Activated CD4-positive, alpha-beta T cell treated with anti-CD3 and anti-CD28 coated beads for 36 hours (primary cell): ENCODE results near the gene HP1BP3. TPM values are rescaled to one million over a fixed set of nuclear protein-coding genes. Genes with fewer than 3 reads are reported as not detected.

Experiments used
- ATAC-seq: fragments of 200-7000 bp; cut with Tn5 transposase; one replicate; pipeline ENCODE4 v1.10.0; 2021; ENCODE audit warnings: mild to moderate bottlenecking, moderate library complexity
- CTCF ChIA-PET: fragments of 350-600 bp; sonication (Branson Sonifier 250); formaldehyde crosslinking; loops from one replicate; lab custom pipeline; 2021; ENCODE audit warnings: antibody characterized with exemption; lab: Charles Lee
- POLR2A ChIA-PET: fragments of 350-600 bp; sonication (Branson Sonifier 250); formaldehyde crosslinking; loops from one replicate; lab custom pipeline; 2021; ENCODE audit warnings: antibody characterized with exemption, inconsistent platforms; lab: Charles Lee
- DNase-seq: peaks from one replicate; pipeline ENCODE4 v3.0.0-alpha.2; 2020
- H3K27ac Mint-ChIP-seq: one replicate; pipeline ENCODE4 v1.8.0; 2021; ENCODE audit warnings: mixed read lengths
- H3K27me3 Mint-ChIP-seq: one replicate; pipeline ENCODE4 v1.8.0; 2021; ENCODE audit warnings: mixed read lengths
- H3K36me3 Mint-ChIP-seq: one replicate; pipeline ENCODE4 v1.8.0; 2021; ENCODE audit warnings: low read depth, mixed read lengths
- H3K4me1 Mint-ChIP-seq: one replicate; pipeline ENCODE4 v1.8.0; 2021; ENCODE audit warnings: mixed read lengths
- H3K4me3 Mint-ChIP-seq: one replicate; pipeline ENCODE4 v1.8.0; 2021; ENCODE audit warnings: mild to moderate bottlenecking, moderate library complexity, mixed read lengths
- H3K9me3 Mint-ChIP-seq: one replicate; pipeline ENCODE4 v1.8.0; 2021; ENCODE audit warnings: low read depth, mixed read lengths
- intact Hi-C, 2 experiments: fragments of 100-400 bp; cut with DNase I in 1 of 2; cut with micrococcal nuclease in 1 of 2; formaldehyde crosslinking; loops; one replicate each; pipeline versions ENCODE4 v1.14.2 to v1.15.1; 2022 to 2024; cut with DNase I, micrococcal nuclease
- total RNA-seq, 2 experiments: library from RNA; stranded (reverse); gene quantifications; one replicate each; pipeline ENCODE4 v1.2.3, GENCODE V29; 2021

The HP1BP3 gene
- total RNA-seq, 2 experiments from 2014 or later, result 232 to 269 TPM

- POLR2A ChIA-PET, result no interaction called here
- H3K36me3 Mint-ChIP-seq, result no peaks in the 10 kb centered on the region
- ATAC-seq (no peak), DNase-seq (no peak)
- CTCF ChIA-PET, result interaction anchor here (1.2 kb wide), 1 partner anchor 494 kb away, joined by 3 read pairs; no protein-coding TSS in a partner anchor
- intact Hi-C loops, result no loop called here
- no peak overlapping the region for H3K4me3 Mint-ChIP-seq
- H3K27ac Mint-ChIP-seq, result no peak overlapping the region
- H3K9me3 Mint-ChIP-seq, result no peaks in the 10 kb centered on the region
- H3K27me3 Mint-ChIP-seq, result no peaks in the 10 kb centered on the region
- H3K4me1 Mint-ChIP-seq, result no peaks in the 10 kb centered on the region
These were observed 85.7 kb downstream of the HP1BP3 start for GRCh38 chr1:20701446-20701845.

- Mint-ChIP-seq H3K27me3 (no peaks in the 10 kb centered on the region), H3K36me3 (no peaks in the 10 kb centered on the region), H3K4me1 (peaks cover 2% of the 10 kb centered on the region), H3K4me3 (no peak overlapping the region), H3K27ac (no peak overlapping the region), H3K9me3 (no peaks in the 10 kb centered on the region)
- ATAC-seq (no peak), DNase-seq (no peak)
- CTCF ChIA-PET, result no interaction called here
- POLR2A ChIA-PET, result no interaction called here
- intact Hi-C loops, result no loop called here
These were observed 86.4 kb downstream of the HP1BP3 start for GRCh38 chr1:20700636-20701215.

GRCh38 chr1:20699558-20699957 lies 87.5 kb downstream of the HP1BP3 start:
- Mint-ChIP-seq H3K4me3 (no peak overlapping the region), H3K4me1 (peaks cover 2% of the 10 kb centered on the region), H3K27ac (no peak overlapping the region), H3K27me3 (no peaks in the 10 kb centered on the region), H3K36me3 (no peaks in the 10 kb centered on the region), H3K9me3 (no peaks in the 10 kb centered on the region)
- no peak for DNase-seq
- ChIA-PET POLR2A (no interaction called here), CTCF (interaction anchor here (1.0 to 3.8 kb wide), 2 partner anchors 19 to 496 kb away, joined by 3 to 31 read pairs; no protein-coding TSS in a partner anchor)
- no peak for ATAC-seq
- intact Hi-C loops, result loop anchor here in 1 of 2 experiments (5.0 kb wide), 1 partner anchor 478 kb away; the partner anchor contains the start of gene EIF4G3

- Mint-ChIP-seq H3K9me3 (no peaks in the 10 kb centered on the region), H3K4me3 (no peak overlapping the region), H3K27ac (no peak overlapping the region), H3K27me3 (no peaks in the 10 kb centered on the region), H3K36me3 (no peaks in the 10 kb centered on the region), H3K4me1 (peaks cover 2% of the 10 kb centered on the region)
- DNase-seq (no peak), ATAC-seq (no peak)
- ChIA-PET CTCF (interaction anchor here (0.7 to 3.8 kb wide), 2 partner anchors 298 to 497 kb away, joined by 3 to 31 read pairs; no protein-coding TSS in a partner anchor), POLR2A (no interaction called here)
- intact Hi-C loops, result loop anchor here in 1 of 2 experiments (5.0 kb wide), 1 partner anchor 479 kb away; the partner anchor contains the start of gene EIF4G3
These were observed 88.8 kb downstream of the HP1BP3 start for GRCh38 chr1:20698195-20698910.

- ATAC-seq, result no peak
- CTCF ChIA-PET, result interaction anchor here (1.3 to 3.8 kb wide), 6 partner anchors 9 to 498 kb away, joined by 3 to 31 read pairs (median 9); no protein-coding TSS in a partner anchor
- Mint-ChIP-seq H3K4me1 (peaks cover 2% of the 10 kb centered on the region), H3K27me3 (no peaks in the 10 kb centered on the region), H3K9me3 (no peaks in the 10 kb centered on the region), H3K27ac (no peak overlapping the region), H3K4me3 (no peak overlapping the region), H3K36me3 (no peaks in the 10 kb centered on the region)
- DNase-seq, result no peak
- intact Hi-C loops, result loop anchor here in 1 of 2 experiments (2.0 to 5.0 kb wide), 2 partner anchors 37 to 480 kb away; partner anchors contain the start of genes DDOST and EIF4G3
- POLR2A ChIA-PET, result no interaction called here
These were observed 89.5 kb downstream of the HP1BP3 start for GRCh38 chr1:20697563-20697962.

- Mint-ChIP-seq H3K4me1 (peaks cover 2% of the 10 kb centered on the region), H3K9me3 (no peaks in the 10 kb centered on the region), H3K36me3 (no peaks in the 10 kb centered on the region), H3K27ac (peak overlapping the region; percentile 65), H3K27me3 (no peaks in the 10 kb centered on the region), H3K4me3 (peak overlapping the region; percentile 78)
- ChIA-PET POLR2A (interaction anchor here (0.6 kb wide), 1 partner anchor 186 kb away, joined by 4 read pairs; no protein-coding TSS in a partner anchor), CTCF (interaction anchor here (0.6 to 3.8 kb wide), 30 partner anchors 10 to 756 kb away, joined by 3 to 31 read pairs (median 4); partner anchors contain the start of genes DDOST and HP1BP3)
- ATAC-seq (peak; percentile 98), DNase-seq (peak; percentile 89)
- intact Hi-C loops, result loop anchor here (1.0 to 5.0 kb wide), 6 partner anchors 36 to 499 kb away; partner anchors contain the start of genes DDOST (in 1 of the 2) and EIF4G3 (in 1 of the 2)
These were observed 90.4 kb downstream of the HP1BP3 start for GRCh38 chr1:20696397-20697333.

GRCh38 chr1:20695515-20695914 lies 91.6 kb downstream of the HP1BP3 start:
- intact Hi-C loops, result loop anchor here in 1 of 2 experiments (5.0 kb wide), 1 partner anchor 482 kb away; the partner anchor contains the start of gene EIF4G3
- ATAC-seq, result no peak
- Mint-ChIP-seq H3K4me3 (no peak overlapping the region), H3K27ac (no peak overlapping the region), H3K4me1 (peaks cover 2% of the 10 kb centered on the region), H3K9me3 (no peaks in the 10 kb centered on the region), H3K36me3 (no peaks in the 10 kb centered on the region), H3K27me3 (no peaks in the 10 kb centered on the region)
- ChIA-PET POLR2A (no interaction called here), CTCF (interaction anchor here (0.6 to 1.5 kb wide), 5 partner anchors 13 to 499 kb away, joined by 3 to 10 read pairs (median 3); no protein-coding TSS in a partner anchor)
- DNase-seq, result no peak

GRCh38 chr1:20693623-20694022 lies 93.5 kb downstream of the HP1BP3 start:
- intact Hi-C loops, result no loop called here
- H3K27me3 Mint-ChIP-seq, result no peaks in the 10 kb centered on the region
- CTCF ChIA-PET, result no interaction called here
- no peaks in the 10 kb centered on the region for H3K9me3 Mint-ChIP-seq
- POLR2A ChIA-PET, result no interaction called here
- H3K27ac Mint-ChIP-seq, result no peak overlapping the region
- DNase-seq (no peak), ATAC-seq (no peak)
- peaks cover 2% of the 10 kb centered on the region for H3K4me1 Mint-ChIP-seq
- no peak overlapping the region for H3K4me3 Mint-ChIP-seq
- H3K36me3 Mint-ChIP-seq, result no peaks in the 10 kb centered on the region

Other genes with a start within 250 kb of the HP1BP3 start
- not detected for gene FAM43B, start 234.7 kb downstream of the HP1BP3 start, total RNA-seq
- not detected for gene CDA, start 198.2 kb downstream of the HP1BP3 start, total RNA-seq
- 1 to 10 TPM; 2.5 to 3.2 TPM for gene PINK1, start 153.8 kb downstream of the HP1BP3 start, total RNA-seq
- gene DDOST, start 125.9 kb downstream of the HP1BP3 start, total RNA-seq, result 100 to 1,000 TPM; 112 to 136 TPM
- gene KIF17, start 69.3 kb downstream of the HP1BP3 start, total RNA-seq, result under 1 TPM in 1 of 2 experiments, not detected in 1; 0.25 TPM
- under 1 TPM; 0.32 to 0.51 TPM for gene SH2D5, start 54.6 kb downstream of the HP1BP3 start, total RNA-seq